CD14-positive monocyte (primary cell): Measurements from ENCODE around the gene PDXP. TPM values are rescaled to one million over a fixed set of nuclear protein-coding genes. Genes with fewer than 3 reads are reported as not detected.
A peak's percentile ranks its signal among the peaks of the same experiment; 100 is the strongest.

Source experiments
- DNase-seq, 3 donors: peaks; one replicate each; pipeline ENCODE4 v3.0.0-alpha.2; 2011 to 2022
- H2AFZ ChIP-seq: 2 replicates; pipeline ENCODE4 v1.6.0; 2012; ENCODE audit warnings: mild to moderate bottlenecking, low read depth, low read length, inconsistent platforms; ENCODE audit not compliant: insufficient read depth, poor library complexity, severe bottlenecking
- H3K27ac ChIP-seq, 2 donors: 1 replicate in 1 of 2; 2 replicates in 1 of 2; pipeline ENCODE4 v1.5.1; 2012 to 2013; ENCODE audit warnings: low read length in 2 of 2, control low read depth in 1 of 2, inconsistent platforms in 1 of 2, low read depth in 1 of 2, mild to moderate bottlenecking in 1 of 2
- H3K27me3 ChIP-seq, 2 donors: one replicate each; pipeline versions ENCODE4 v1.6.0 to v1.6.1; 2011 to 2013; ENCODE audit warnings: low read length in 2 of 2; ENCODE audit not compliant: control insufficient read depth in 2 of 2, insufficient read depth in 2 of 2
- H3K36me3 ChIP-seq, 2 donors: replicated peaks in 1 of 2; 1 replicate in 1 of 2; 2 replicates in 1 of 2; pipeline versions ENCODE4 v1.5.1 to v1.6.1; 2012 to 2013; ENCODE audit warnings: low read length in 2 of 2, control low read depth in 1 of 2, inconsistent platforms in 1 of 2, mild to moderate bottlenecking in 1 of 2; ENCODE audit not compliant: insufficient read depth in 2 of 2, control insufficient read depth in 1 of 2
- H3K4me1 ChIP-seq, 2 donors: 1 replicate in 1 of 2; 2 replicates in 1 of 2; pipeline versions ENCODE4 v1.5.1 to v1.6.1; 2012 to 2013; ENCODE audit warnings: low read length in 2 of 2, control low read depth in 1 of 2, inconsistent platforms in 1 of 2, mild to moderate bottlenecking in 1 of 2, moderate library complexity in 1 of 2; ENCODE audit not compliant: insufficient read depth in 2 of 2, control insufficient read depth in 1 of 2
- H3K4me2 ChIP-seq: replicated peaks from 2 replicates; pipeline ENCODE3; 2012; ENCODE audit warnings: low read length, moderate library complexity, mild to moderate bottlenecking; ENCODE audit not compliant: poor library complexity, severe bottlenecking; ENCODE audit errors: extremely low read depth
- H3K4me3 ChIP-seq, 3 experiments: fragments of 200-600 bp in 1 of 3; sonication (generic) in 1 of 3; replicated peaks in 1 of 3; 1 replicate in 2 of 3; 2 replicates in 1 of 3; pipeline ENCODE4 v1.5.1; 2011 to 2013; ENCODE audit warnings: low read length in 3 of 3, mild to moderate bottlenecking in 3 of 3, control low read depth in 2 of 3, low read depth in 2 of 3, inconsistent platforms in 1 of 3, moderate library complexity in 1 of 3
- H3K79me2 ChIP-seq: 2 replicates; pipeline ENCODE4 v1.6.0; 2012; ENCODE audit warnings: mild to moderate bottlenecking, control low read depth, inconsistent platforms, low read length, moderate library complexity; ENCODE audit not compliant: insufficient read depth
- H3K9ac ChIP-seq: 2 replicates; pipeline ENCODE4 v1.6.0; 2017; ENCODE audit warnings: low read length, mild to moderate bottlenecking; ENCODE audit not compliant: insufficient read depth, poor library complexity, severe bottlenecking
- H3K9me3 ChIP-seq, 2 donors: replicated peaks in 1 of 2; 1 replicate in 1 of 2; 2 replicates in 1 of 2; pipeline versions ENCODE4 v1.5.1 to v1.6.1; 2012 to 2013; ENCODE audit warnings: low read length in 2 of 2, control low read depth in 1 of 2; ENCODE audit not compliant: control insufficient read depth in 1 of 2, insufficient read depth in 1 of 2
- H4K20me1 ChIP-seq: 2 replicates; pipeline ENCODE4 v1.6.0; 2012; ENCODE audit warnings: mild to moderate bottlenecking, low read length, control low read depth, moderate library complexity; ENCODE audit not compliant: insufficient read depth
- H3K27ac Mint-ChIP-seq, 7 donors: one replicate each; pipeline ENCODE4 v1.8.0; 2020; ENCODE audit warnings: mild to moderate bottlenecking in 7 of 7, mixed read lengths in 7 of 7, moderate library complexity in 6 of 7, inconsistent platforms in 2 of 7
- H3K27me3 Mint-ChIP-seq, 3 donors: one replicate each; pipeline ENCODE4 v1.8.0; 2021 to 2022; ENCODE audit warnings: low read depth in 3 of 3, mild to moderate bottlenecking in 3 of 3, mixed read lengths in 3 of 3, moderate library complexity in 3 of 3, inconsistent platforms in 1 of 3
- H3K36me3 Mint-ChIP-seq, 2 donors: one replicate each; pipeline ENCODE4 v1.8.0; 2020; ENCODE audit warnings: mixed read lengths in 2 of 2, inconsistent platforms in 1 of 2, mild to moderate bottlenecking in 1 of 2
- H3K4me1 Mint-ChIP-seq: one replicate; pipeline ENCODE4 v1.8.0; 2020; ENCODE audit warnings: mild to moderate bottlenecking, mixed read lengths
- H3K4me3 Mint-ChIP-seq, 2 donors: one replicate each; pipeline ENCODE4 v1.8.0; 2020; ENCODE audit warnings: mild to moderate bottlenecking in 2 of 2, mixed read lengths in 2 of 2, moderate library complexity in 1 of 2
- H3K9me3 Mint-ChIP-seq, 7 donors: one replicate each; pipeline ENCODE4 v1.8.0; 2020 to 2022; ENCODE audit warnings: mixed read lengths in 7 of 7, mild to moderate bottlenecking in 6 of 7, moderate library complexity in 6 of 7, inconsistent platforms in 2 of 7
- WGBS: methylation state at CpG from one replicate; pipeline ENCODE4 v1.1.5; 2013; ENCODE audit warnings: missing lambda C conversion rate; ENCODE audit not compliant: insufficient coverage; 5-methylcytosine and 5-hydroxymethylcytosine counted together
- intact Hi-C, 2 donors: fragments of 100-400 bp; cut with micrococcal nuclease; formaldehyde crosslinking; loops; one replicate each; pipeline versions ENCODE4 v1.15.0 to v1.15.1; 2023
- polyA plus RNA-seq, 3 donors: library from polyadenylated mRNA; depleted of rRNA in 1 of 3; unstranded in 2 of 3; stranded (reverse) in 1 of 3; fragments of 300-500 nt in 2 of 3; fragments of >200 nt in 1 of 3; fragmentation: Illumina TruSeq in 2 of 3; gene quantifications; 1 replicate in 2 of 3; 2 replicates in 1 of 3; pipeline ENCODE4 v1.2.3, GENCODE V29; 2012 to 2021
- TF ChIP-seq, protein P1 (sequence below): fragments of 200-600 bp; IDR thresholded peaks from one replicate; pipeline ENCODE4 v1.8.0; 2022; ENCODE audit warnings: antibody characterized with exemption, mild to moderate bottlenecking

Gene PDXP
- polyA plus RNA-seq, 3 donors: 1.0 to 4.7 (median 4.3) TPM

DNA sequence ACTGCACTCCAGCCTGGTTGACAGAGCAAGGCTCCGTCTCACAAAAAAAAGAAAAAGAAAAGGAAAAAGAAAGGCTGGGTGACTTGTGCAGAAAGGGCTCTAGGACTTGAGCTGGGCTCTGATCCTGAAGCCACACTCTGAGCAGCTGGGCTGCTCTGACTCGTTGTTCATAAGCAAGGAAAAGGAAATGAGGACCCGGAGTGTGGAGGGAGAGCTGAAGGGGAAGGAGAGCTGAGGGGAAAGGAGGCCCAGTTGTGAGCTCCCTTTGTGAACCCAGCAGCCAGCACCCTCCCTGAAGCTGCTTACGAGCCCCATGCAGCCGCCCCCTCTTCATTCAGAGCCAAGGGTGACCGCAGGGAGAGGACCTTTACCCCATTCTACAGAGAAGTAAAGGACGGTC is 31.4 kb upstream of the PDXP start:
- Mint-ChIP-seq H3K27me3 (peaks cover 0 to 1% (median 0%) of the 10 kb centered on the region in 3 donors), H3K4me1 (peaks cover 47% of the 10 kb centered on the region), H3K36me3 (peaks cover 57 to 78% of the 10 kb centered on the region in 2 donors), H3K9me3 (no peaks in the 10 kb centered on the region), H3K4me3 (peak overlapping the region; percentile 49 to 67), H3K27ac (peak overlapping the region; percentile 40 to 89 (median 79))
- WGBS: 20% methylated on average over 1 of the region's 7 CpGs
- peak overlapping the region; percentile 71 for H3K4me2 ChIP-seq
- DNase-seq: no peak
- no peaks in the 10 kb centered on the region for H3K27me3 ChIP-seq
- TF ChIP-seq, protein P1, sequence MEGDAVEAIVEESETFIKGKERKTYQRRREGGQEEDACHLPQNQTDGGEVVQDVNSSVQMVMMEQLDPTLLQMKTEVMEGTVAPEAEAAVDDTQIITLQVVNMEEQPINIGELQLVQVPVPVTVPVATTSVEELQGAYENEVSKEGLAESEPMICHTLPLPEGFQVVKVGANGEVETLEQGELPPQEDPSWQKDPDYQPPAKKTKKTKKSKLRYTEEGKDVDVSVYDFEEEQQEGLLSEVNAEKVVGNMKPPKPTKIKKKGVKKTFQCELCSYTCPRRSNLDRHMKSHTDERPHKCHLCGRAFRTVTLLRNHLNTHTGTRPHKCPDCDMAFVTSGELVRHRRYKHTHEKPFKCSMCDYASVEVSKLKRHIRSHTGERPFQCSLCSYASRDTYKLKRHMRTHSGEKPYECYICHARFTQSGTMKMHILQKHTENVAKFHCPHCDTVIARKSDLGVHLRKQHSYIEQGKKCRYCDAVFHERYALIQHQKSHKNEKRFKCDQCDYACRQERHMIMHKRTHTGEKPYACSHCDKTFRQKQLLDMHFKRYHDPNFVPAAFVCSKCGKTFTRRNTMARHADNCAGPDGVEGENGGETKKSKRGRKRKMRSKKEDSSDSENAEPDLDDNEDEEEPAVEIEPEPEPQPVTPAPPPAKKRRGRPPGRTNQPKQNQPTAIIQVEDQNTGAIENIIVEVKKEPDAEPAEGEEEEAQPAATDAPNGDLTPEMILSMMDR: no peak
- peaks cover 34 to 41% of the 10 kb centered on the region in 2 donors for H3K4me1 ChIP-seq
- peak overlapping the region; percentile 10 for H2AFZ ChIP-seq
- H3K9ac ChIP-seq: peak overlapping the region; percentile 18
- peaks cover 51 to 70% of the 10 kb centered on the region in 2 donors for H3K36me3 ChIP-seq
- H3K9me3 ChIP-seq: no peaks in the 10 kb centered on the region
- peak overlapping the region in 1 of 3 experiments; percentile 58 for H3K4me3 ChIP-seq
- H3K27ac ChIP-seq: peak overlapping the region; percentile 59 to 64
- peaks cover 3% of the 10 kb centered on the region for H3K79me2 ChIP-seq
- H4K20me1 ChIP-seq: peaks cover 6% of the 10 kb centered on the region
- intact Hi-C loops: no loop called here

DNA sequence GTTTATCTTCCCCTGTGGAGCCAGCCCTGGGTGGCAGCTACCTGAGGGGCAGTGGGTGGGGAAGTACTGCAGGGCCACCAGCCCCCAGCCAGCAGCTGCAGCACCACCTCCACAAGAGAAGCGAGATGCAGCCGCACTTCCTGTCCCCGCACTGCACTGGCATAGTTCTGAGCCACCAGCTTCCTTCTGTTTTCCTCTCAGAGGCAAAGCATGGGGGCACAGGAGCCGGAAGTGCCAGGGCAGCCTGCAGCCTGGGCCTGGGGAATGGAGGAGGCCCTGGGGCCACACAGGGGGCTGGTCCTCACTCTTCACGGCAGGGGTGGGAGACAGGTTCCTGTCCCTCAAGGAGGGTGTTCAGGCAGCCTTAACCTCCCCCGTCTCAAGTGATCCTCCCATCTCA is 31.0 kb upstream of the PDXP start:
- Histone ChIP-seq H3K9me3 (no peaks in the 10 kb centered on the region), H3K79me2 (peaks cover 3% of the 10 kb centered on the region), H3K9ac (peak overlapping the region; percentile 18), H2AFZ (peak overlapping the region; percentile 10), H3K27ac (peak overlapping the region; percentile 59 to 64), H3K27me3 (no peaks in the 10 kb centered on the region), H3K36me3 (peaks cover 48 to 67% of the 10 kb centered on the region in 2 donors), H3K4me3 (peak overlapping the region in 1 of 3 experiments; percentile 58), H3K4me2 (peak overlapping the region; percentile 71), H4K20me1 (peaks cover 6% of the 10 kb centered on the region), H3K4me1 (peaks cover 38 to 46% of the 10 kb centered on the region in 2 donors)
- DNase-seq: peak in 2 of 3 donors; percentile 55 to 66
- Mint-ChIP-seq H3K27me3 (peaks cover 0 to 1% (median 0%) of the 10 kb centered on the region in 3 donors), H3K36me3 (peaks cover 54 to 77% of the 10 kb centered on the region in 2 donors), H3K9me3 (no peaks in the 10 kb centered on the region), H3K27ac (peak overlapping the region; percentile 40 to 89 (median 79)), H3K4me3 (peak overlapping the region; percentile 49 to 67), H3K4me1 (peaks cover 51% of the 10 kb centered on the region)
- TF ChIP-seq, protein P1: no peak
- intact Hi-C loops: no loop called here
- 0% methylated on average over 4 of the region's 6 CpGs for WGBS
